GM19324 (cell line): ENCODE data around the gene RIPOR3.
"Not testable (repeated sequence)": the region's sequence is repeated elsewhere in the genome, so short reads cannot be mapped to it uniquely, and the experiment has no call there.

Source experiments
- ATAC-seq: cut with Tn5 transposase; IDR thresholded peaks from one replicate; pipeline ENCODE4 v1.9.1; 2021; ENCODE audit warnings: mild to moderate bottlenecking, moderate library complexity; ENCODE audit not compliant: unreplicated experiment, low FRiP score

The RIPOR3 gene

DNA sequence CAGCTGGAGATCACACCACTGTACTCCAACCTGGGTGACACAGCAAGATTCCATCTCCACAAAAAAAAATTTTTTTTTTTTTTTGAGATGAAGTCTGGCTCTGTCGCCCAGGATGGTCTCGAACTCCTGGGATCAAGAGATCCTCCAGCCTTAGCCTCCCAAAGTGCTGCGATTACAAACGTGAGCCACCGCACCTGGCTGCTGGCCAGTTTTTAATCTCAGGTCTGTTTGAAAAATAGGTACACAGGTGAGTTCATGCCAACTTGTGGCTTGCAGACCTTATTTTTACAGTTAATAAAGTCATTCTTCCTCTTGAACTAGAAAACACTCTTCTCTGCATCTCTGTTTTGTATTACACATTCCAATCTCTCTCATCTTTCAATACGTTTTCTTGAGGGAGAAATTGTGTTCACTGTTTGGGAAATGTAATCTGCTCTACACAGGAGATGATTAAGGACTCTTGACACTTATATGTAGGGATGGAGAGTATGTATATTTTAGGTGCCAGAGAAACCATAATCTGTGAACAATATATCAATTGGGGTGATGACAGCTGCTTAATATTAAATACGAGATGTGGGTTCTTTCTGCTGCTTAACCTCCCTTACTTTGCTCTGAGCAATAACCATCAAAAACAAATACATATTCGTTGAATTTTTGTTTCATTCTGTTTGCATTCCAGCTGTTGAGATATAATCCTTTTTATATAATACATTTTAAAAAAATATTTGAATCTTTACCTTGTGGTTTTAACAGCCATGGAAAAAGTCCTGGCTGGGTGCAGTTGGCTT, 17.7 kb upstream of the RIPOR3 start:
- no peak for ATAC-seq

DNA sequence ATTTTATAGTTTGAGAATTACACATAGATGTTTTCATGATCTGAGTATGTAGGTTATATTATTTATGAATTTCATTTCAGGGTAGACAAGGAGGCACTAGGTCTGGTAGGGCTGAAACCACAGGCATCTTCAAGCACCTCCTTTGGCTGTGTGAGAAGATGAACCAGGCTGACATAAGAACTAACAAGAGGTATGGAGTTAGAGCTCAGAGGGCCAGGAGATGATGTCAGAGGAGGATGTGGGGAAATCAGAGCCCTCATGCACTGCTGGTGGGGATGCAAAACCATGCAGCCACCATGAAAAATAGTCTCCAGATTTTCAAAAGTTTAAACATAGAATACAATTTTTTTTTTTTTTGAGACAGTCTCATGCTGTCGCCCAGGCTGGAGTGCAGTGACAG, 13.6 kb upstream of the RIPOR3 start:
- no peak for ATAC-seq

DNA sequence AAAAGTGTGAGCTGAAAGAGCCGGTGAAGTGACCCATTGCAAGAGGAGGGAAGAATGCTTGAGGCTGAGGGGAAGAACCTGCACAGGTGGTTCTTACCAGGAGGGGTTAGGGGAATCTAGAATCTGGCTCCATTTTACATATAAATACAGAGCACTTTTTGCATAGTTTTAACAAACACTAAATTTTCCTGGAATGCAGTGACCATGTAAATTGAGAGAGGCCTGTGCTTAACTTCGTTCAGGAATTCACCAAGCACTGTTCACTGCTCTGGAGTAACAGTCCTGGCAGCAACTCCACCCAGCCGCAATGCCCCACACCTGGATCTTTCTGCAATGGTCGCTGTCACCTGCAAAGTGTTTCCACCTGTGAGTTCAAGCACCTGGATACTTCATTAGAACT, 13.2 kb upstream of the RIPOR3 start:
- ATAC-seq, result no peak

DNA sequence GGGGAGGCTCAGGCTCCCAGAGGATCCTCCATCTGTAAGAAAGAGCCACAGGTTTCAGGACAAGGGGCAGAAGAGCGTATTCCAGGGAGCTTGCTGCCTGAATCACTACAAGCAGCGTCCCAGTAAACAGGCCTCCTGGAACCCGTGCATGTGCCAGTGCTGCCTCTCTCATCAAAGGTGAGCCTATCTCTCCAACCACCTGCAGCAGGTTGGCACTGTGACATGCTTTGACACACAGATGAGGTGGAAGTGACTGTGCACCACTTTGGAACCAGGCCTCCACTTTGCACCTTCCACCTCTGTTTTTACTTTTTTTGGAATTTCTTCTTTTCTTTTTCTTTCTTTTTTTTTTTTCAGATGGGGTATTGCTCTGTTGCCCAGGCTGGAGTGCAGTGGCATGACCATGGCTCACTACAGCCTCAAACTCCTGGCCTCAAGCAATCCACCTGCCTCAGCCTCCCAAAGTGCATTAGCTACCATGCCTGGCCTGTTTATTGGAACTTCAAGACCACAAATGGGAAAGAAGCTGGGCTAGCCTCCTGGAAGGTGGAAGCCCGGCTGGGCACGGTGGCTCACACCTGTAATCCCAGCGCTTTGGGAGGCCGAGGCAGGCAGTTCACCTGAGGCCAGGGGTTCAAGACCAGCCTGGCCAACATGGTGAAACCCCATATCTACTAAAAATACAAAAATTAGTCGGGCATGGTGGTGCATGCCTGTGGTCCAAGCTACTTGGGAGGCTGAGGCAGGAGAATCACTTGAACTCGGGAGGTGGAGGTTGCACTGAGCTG, 12.5 kb upstream of the RIPOR3 start:
- ATAC-seq, result not testable (repeated sequence)

DNA sequence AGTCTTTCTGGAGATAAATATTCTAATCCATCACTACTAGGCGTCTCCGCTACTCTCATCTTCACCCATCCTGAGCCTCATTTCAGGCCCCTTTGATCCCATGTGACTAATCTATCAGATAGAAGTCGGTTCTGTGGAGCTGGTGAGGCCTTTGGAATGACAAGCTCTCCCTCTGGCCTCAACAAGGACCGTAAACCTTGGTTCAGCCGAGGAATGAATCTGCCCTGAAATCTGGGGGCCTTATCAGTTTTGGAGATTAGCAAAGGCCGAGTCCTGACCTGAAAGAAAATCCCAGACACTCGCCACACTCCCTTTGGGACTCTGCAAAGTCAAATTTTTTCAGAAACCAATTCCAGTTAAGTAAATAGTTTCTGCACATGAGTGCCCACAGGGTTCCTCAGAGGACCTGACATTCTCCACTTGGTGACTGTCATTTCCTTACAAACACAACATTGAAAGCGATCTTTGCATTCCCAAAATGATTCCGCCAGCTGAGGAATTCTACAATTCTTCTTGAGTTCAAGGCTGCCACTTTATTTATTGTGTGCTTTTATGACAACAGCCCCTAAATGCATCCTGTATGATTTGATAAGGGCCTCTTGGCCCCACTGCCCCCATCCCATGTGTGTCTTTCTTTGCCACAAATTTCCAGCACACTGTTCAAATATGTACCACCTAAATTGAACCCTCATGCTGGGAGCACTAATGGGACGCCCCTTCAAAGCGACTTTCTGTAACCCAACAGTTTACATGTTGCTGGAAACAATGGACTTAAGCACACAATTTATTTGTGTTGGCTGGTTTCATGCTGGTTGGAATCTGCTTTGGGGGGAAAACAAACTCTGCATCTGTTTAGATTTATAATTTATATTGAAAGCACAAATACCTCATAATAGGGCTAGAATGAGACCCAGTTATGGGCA, 10.0 kb upstream of the RIPOR3 start:
- ATAC-seq, result no peak

DNA sequence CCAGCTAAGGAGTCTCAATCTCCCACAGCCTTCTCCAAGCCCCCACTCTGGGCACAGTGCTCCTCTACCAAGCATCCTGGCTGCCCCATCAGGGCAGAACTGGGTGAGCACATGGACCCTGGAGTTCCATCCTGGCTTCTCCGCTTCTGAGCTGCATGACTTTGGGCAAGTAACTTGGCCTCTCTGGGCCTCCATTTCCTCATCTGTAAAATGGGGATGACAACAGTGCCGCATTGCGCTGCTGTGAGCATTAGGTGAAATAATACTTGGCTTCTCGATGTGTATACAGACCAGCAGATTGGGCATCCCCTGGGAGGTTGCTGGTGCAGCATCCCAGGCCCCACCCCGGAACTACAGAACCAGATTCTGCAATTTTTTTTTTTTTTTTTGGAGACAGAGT, 8.3 kb upstream of the RIPOR3 start:
- ATAC-seq, result no peak

DNA sequence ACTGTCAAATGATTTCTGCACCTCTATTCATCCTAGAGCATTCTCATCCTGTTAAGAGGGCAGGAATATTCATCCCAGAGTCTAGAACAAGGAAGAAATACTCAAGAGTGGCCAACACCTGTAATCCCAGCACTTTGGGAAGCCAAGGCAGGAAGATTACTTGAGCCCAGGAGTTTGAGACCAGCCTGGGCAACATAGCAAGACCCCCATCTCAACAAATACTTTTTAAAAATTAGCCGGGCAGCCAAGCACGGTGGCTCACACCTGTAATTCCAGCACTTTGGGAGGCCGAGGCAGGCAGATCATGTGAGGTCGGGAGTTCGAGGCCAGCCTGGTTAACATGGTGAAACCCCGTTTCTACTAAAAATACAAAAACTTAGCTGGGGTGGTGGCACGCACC, 6.9 kb upstream of the RIPOR3 start:
- not testable (repeated sequence) for ATAC-seq

DNA sequence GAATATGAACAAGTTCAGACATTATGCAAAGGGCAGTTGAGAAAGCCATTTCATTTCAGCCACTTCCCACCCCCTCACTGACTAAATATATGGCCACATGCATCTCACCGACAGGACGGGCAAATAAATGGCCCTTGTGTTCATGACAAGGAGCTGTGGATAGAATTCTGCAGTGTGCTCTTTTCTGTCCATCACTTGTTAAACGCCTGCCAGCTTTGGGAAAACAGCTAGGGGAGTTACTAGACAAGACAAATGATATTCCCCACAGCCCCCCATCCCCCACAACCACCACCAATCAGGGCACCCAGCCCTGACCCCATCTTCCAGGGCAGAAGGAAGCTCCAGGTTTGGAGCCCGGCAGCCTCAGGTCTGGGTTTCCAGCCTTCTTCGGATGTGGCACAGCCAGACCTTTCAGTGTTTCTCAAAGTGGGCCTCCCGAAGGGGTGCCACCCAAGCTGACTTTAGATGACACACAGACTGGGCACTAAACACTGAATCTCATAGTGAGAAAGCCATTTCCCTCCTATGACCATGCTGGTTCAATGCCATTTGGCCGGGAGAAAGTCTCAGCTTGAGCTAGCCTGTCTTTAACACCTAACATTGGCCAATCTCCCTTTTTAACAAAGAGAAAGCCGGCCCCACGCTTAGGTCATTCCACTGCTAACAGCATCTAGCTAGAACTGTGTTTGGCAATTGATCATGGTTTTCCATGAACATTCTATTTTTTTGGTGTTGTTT, 4.0 kb upstream of the RIPOR3 start:
- ATAC-seq, result no peak

DNA sequence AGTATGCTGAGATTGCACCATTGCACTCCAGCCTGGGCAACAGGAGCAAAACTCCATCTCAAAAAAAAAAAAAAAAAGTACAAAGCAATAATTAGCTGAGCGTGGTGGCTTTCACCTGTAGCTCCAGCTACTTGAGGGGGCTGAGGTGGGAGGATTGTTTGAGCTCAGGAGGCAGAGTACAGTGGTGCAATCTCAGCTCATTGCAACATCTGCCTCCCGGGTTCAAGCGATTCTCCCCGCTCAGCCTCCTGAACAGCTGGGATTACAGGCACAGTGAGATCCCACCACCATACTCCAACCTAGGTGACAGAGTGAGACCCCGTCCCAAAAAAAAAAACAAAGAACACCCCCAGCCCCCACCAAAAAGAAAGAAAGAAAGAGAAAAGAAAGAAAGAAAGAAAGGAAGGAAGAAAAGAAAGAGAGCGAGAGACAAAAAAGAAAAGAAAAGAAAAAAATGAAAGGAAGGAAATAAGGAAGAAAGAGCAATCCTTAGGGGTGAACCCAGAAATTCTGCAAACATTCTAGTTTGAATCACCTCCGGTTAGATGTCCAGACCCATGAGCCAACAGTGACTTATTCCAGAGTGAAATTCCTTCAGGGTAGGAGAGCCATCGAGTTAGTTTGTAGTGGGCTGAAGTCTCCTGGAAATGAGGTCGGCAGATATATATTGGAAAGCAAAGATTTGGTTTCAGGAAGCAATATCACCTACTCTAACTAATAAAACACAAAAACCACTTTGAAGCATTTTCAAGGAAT, 3.2 kb upstream of the RIPOR3 start:
- no peak for ATAC-seq

DNA sequence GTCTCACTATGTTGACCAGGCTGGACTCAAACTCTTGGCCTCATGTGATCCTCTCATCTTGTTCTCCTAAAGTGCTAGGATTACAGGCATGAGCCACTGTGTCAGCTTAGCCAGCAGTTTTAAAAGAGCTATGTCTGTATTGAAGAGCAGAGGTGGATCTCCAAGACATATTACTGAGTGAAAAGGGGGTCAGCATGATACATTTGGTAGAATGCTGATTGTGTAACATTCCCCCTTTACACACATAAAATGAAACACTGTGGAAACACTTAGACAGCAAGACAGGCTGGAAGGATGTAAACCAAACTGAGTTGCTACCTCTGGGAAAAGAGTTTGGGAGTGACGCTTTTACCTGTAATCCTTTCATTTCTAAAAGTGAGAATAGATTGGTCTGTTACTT, 1.7 kb upstream of the RIPOR3 start:
- ATAC-seq, result no peak

DNA sequence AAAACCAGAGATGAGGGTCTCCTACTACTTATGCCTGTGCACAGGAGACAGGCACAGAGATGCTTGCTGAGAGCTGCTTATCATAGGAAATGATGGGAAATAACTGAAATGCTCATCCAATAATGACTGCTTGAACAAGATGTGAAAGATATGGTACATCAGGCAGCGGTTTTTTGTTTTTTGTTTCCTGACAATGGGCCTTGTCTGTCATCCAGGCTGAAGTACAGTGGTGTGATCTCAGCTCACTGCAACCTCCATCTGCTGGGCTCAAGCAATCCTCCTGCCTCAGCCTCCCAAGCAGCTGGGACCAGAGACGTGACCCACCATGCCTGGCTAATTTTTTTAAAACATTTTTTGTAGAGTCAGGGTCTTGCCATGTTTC, 1.2 kb upstream of the RIPOR3 start:
- no peak for ATAC-seq

DNA sequence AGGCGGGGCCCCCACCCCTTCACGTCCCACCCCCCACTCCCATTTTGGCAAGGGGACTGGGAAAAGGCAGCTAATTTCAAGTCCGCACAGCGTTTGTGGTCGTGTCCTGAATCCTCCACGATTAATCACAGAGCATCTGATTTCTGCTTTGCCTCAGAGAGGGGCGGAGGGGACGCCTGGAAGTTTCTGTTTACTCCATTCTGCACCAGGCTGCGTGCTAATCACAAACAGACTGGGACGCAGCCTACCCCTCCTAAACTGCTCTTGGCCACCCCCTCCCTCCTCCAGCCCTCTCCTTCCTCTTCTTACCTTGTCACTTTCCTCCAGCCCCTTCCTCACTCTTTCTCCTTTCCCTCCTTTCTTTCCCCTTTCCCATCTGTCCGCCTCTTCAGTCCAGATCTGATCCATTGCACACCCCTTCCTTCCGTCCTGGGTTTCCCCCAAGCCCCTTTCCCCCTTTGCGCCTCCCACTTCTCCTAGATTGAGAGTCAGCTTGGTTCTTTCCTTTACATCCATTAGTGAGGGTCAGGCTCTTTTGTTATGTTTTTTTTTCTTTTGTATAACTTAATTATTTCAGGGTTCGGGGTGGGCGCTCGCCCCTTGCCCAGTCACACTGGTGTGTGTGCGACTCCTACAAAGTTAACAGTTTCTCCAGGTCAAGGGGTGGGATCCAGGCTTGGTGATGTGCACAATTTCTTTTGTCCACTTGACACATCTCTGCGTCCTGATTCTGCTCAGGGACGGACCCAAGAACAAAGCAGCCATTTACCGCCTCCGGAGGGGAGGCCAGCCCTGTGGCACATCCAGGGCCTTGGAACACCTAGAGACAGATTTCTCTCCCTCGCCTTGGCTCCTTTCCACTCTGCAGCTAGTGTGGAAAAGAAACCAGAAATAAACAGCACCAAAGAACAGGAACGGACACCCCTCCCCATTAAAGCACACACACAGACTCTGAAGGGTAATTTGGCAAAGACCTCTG, 520 bp upstream of the RIPOR3 start:
- ATAC-seq, result no peak

DNA sequence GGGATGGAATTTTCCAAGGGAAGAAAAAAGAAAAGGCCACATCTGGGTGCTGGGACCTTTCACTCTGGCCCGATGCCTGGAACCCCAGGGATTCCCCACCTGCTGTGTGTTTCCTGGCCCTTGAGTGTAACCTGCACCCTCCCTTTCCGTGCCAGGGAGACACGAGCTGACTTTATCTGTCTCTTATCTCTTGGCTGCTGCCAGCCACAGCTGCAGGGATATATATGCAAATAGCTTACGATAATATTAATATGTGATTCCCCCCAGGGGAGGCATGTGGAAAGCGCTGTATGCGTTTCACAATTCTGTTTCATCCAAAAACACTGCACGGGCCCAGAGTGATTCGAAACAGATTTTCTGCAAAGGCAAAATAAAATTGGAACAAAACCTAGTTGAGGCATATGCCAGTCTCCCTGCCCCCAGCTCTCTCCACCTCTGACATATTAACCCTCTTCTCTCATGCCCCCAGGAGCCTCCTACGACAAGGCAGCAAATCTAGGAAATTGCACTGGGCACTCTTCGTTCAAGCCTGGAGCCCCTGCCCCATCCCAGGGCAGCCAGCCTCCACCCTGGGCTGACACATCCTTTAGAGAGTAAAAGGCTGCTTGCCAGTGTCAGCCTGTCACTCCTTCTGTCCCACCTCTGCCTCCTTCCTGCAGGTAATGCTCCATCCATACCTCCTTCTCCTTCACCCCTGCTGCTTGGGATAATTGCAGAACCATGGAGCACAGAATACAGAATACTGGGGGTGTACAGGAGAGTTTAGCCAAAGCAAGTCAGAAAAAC, 1.3 kb downstream of the RIPOR3 start:
- ATAC-seq, result no peak

DNA sequence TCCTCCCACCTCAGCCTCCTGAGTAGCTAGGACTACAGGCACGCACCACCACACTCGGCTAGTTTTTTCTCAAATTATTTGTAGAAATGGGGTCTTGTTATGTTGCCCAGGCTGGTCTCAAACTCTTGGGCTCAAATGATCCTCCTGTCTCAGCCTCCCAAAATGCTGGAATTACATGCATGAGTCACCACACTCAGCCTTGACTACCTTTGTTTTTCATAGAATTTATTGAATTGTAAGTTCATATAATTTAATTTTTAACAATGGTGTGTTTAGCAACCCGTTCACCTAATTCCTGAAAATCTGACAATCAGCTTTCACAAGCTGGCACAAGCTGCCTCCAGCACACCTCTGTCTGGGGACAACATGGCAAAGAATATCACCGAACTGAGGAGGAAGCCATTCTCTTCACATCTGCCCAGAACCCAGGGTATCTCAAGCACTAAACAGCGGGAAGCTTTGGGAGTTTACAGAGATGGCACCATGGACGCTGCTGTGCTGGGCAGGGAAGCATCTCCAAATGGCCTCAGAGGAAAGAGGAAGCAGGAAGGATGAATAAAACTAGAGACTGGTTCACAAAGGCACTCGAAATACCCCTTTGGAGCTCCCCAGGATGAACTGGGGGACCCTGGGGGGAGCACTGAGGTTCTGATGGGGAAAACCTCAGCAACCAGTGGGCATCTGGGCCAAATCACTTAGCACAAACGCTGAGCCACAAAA, 2.9 kb downstream of the RIPOR3 start:
- ATAC-seq, result no peak

DNA sequence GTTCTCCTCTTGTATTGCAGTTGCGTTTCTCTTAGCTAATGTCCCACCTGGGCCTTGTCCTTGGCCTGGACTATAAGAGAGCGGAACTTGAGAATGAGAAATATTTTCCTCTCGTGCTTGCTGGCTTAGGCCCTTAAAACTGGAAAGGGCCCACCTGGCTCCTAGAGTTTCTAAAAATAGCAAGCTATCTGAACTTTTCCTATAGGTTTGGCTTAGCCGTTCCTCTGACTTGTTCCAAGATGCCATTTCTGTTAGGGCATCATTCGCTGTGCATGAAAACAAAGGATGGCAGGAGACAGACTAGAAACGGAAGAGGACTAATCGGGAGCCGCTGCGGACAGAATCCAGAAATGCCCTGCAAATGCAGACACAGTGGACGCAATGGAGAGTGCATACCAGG, 4.5 kb downstream of the RIPOR3 start:
- no peak for ATAC-seq

DNA sequence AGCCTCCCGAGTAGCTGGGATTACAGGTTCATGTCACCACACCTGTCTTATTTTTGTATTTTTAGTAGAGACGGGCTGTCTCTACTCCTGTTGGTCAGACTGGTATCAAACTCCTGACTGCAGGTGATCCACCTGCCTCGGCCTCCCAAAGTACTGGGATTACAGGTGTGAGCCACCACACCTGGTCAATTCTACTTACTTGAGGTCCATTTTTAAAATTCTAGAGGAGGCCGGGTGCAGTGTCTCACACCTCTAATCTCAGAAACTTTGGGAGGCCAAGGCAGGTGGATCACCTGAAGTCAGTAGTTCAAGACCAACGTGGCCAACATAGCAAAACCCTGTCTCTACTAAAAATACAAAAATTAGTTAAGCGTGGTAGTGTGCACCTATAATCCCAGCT, 7.8 kb downstream of the RIPOR3 start:
- no peak for ATAC-seq

DNA sequence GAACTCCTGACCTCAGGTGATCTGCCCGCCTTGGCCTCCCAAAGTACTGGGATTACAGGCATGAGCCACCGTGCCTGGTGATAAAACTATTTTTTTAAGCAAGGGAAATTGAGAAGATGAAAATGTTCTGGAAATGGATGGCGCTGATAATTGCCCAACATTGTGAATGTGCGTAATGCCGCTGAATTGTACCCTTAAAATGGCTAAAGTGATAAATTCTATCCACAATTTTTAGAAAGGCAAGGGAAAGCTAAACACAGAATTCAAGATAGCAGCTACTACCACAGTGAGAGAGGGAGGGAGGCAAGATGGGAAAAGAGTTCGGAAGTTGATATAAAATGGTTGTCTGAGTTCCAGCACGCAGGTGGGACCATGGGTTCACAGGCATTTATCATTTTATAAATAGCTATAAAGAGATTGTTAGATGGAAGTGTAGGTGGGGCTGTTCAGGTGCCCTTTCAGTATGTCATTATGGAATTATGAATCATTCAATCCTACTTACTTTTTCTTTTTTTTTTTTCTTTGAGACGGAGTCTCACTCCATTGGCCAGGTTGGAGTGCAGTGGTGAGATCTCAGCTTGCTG, 8.3 kb downstream of the RIPOR3 start:
- ATAC-seq, result no peak
